Endothelial cell of umbilical vein (primary cell): ENCODE data around the gene METRNL. TPM values are rescaled to one million over a fixed set of nuclear protein-coding genes. Genes with fewer than 3 reads are reported as not detected.
"Not testable (repeated sequence)": the region's sequence is repeated elsewhere in the genome, so short reads cannot be mapped to it uniquely, and the experiment has no call there.

Experiments used
- BruUV-seq: library from RNA; stranded (reverse); fragments of 400-500 nt; replicated peaks from 2 replicates; lab custom pipeline; 2021; lab: Mats Ljungman, UMichigan
- CTCF ChIA-PET: fragments of 300-600, 350-600 bp; sonication (Branson Sonifier 250); formaldehyde crosslinking; loops from one replicate; lab custom pipeline; 2021; ENCODE audit warnings: antibody characterized with exemption, inconsistent platforms; lab: Charles Lee
- POLR2A ChIA-PET: fragments of 300-600, 350-600 bp; sonication (Branson Sonifier 250); formaldehyde crosslinking; loops from one replicate; lab custom pipeline; 2021; ENCODE audit warnings: antibody characterized with exemption, inconsistent platforms; lab: Charles Lee
- DNase-seq: peaks from one replicate; pipeline ENCODE4 v3.0.0-alpha.2; 2011; ENCODE audit warnings: low read depth, low spot score
- FAIRE-seq: peaks from 2 replicates; lab custom pipeline; 2011; peaks lifted over from hg19 to GRCh38; lab: Jason Lieb, UNC
- H2AFZ ChIP-seq: 2 replicates; pipeline ENCODE4 v1.6.0; 2012; ENCODE audit warnings: low read depth, low read length, control low read depth, inconsistent platforms
- H3K27ac ChIP-seq: 2 replicates; pipeline ENCODE4 v1.5.1; 2011; ENCODE audit warnings: low read depth, mild to moderate bottlenecking, control low read depth, low read length, moderate library complexity; ENCODE audit not compliant: insufficient read depth
- H3K27me3 ChIP-seq, 2 experiments: 2 replicates each; pipeline versions ENCODE4 v1.6.0 to v1.6.1; 2011; ENCODE audit warnings: low read length in 2 of 2, mixed read lengths in 1 of 2; ENCODE audit not compliant: control insufficient read depth in 2 of 2, insufficient read depth in 2 of 2
- H3K36me3 ChIP-seq, 2 experiments: 2 replicates in 1 of 2; 3 replicates in 1 of 2; pipeline ENCODE4 v1.5.1; 2011; ENCODE audit warnings: low read length in 2 of 2, mild to moderate bottlenecking in 1 of 2, moderate library complexity in 1 of 2; ENCODE audit not compliant: control insufficient read depth in 2 of 2, insufficient read depth in 2 of 2; ENCODE audit errors: extremely low read depth in 1 of 2
- H3K4me1 ChIP-seq: 3 replicates; pipeline ENCODE4 v1.5.1; 2011; ENCODE audit warnings: mild to moderate bottlenecking, low read length; ENCODE audit not compliant: control insufficient read depth, insufficient read depth; ENCODE audit errors: extremely low read depth
- H3K4me2 ChIP-seq: 2 replicates; pipeline ENCODE4 v1.6.1; 2011; ENCODE audit warnings: low read length, control low read depth, mixed read lengths; ENCODE audit not compliant: insufficient read depth
- H3K4me3 ChIP-seq, 3 experiments: fragments of 200-600 bp in 1 of 3; sonication (generic), shearing (Covaris generic) in 1 of 3; replicated peaks in 1 of 3; 2 replicates each; pipeline ENCODE4 v1.5.1; 2011 to 2016; ENCODE audit warnings: control low read depth in 3 of 3, low read length in 3 of 3, mild to moderate bottlenecking in 2 of 3, inconsistent platforms in 1 of 3, low read depth in 1 of 3, moderate library complexity in 1 of 3; ENCODE audit not compliant: insufficient read depth in 1 of 3
- H3K79me2 ChIP-seq: 2 replicates; pipeline ENCODE4 v1.6.0; 2012; ENCODE audit warnings: low read length, inconsistent platforms; ENCODE audit not compliant: control insufficient read depth, insufficient read depth
- H3K9ac ChIP-seq: replicated peaks from 2 replicates; pipeline ENCODE3; 2011; ENCODE audit warnings: low read length, control low read depth; ENCODE audit not compliant: insufficient read depth; ENCODE audit errors: extremely low read depth
- H3K9me1 ChIP-seq: replicated peaks from 3 replicates; pipeline ENCODE4 v1.6.0; 2011; ENCODE audit warnings: mild to moderate bottlenecking, low read length; ENCODE audit not compliant: control insufficient read depth, insufficient read depth; ENCODE audit errors: extremely low read depth
- H3K9me3 ChIP-seq: replicated peaks from 2 replicates; pipeline ENCODE4 v1.5.1; 2012; ENCODE audit warnings: low read length, inconsistent platforms; ENCODE audit not compliant: control insufficient read depth, insufficient read depth
- H4K20me1 ChIP-seq: replicated peaks from 2 replicates; pipeline ENCODE3; 2011; ENCODE audit warnings: mild to moderate bottlenecking, low read length; ENCODE audit not compliant: control insufficient read depth, insufficient read depth; ENCODE audit errors: extremely low read depth
- CTCF ChIP-seq, 2 donors: IDR thresholded peaks; 1 replicate in 1 of 2; 2 replicates in 1 of 2; pipeline ENCODE4 v1.5.1; 2011; ENCODE audit warnings: low read length in 2 of 2, mild to moderate bottlenecking in 2 of 2, moderate library complexity in 2 of 2, control low read depth in 1 of 2, inconsistent platforms in 1 of 2, low read depth in 1 of 2; ENCODE audit not compliant: insufficient read depth in 1 of 2; ENCODE audit errors: extremely low read depth in 1 of 2
- EZH2 ChIP-seq: IDR thresholded peaks from 2 replicates; pipeline ENCODE4 v1.6.1; 2012; ENCODE audit warnings: borderline replicate concordance, low read depth, mild to moderate bottlenecking, moderate library complexity, low read length, inconsistent platforms; ENCODE audit not compliant: severe bottlenecking
- FOS ChIP-seq: IDR thresholded peaks from 2 replicates; pipeline ENCODE4 v1.6.1; 2011; ENCODE audit warnings: mild to moderate bottlenecking, low read length, moderate library complexity, borderline replicate concordance; ENCODE audit not compliant: insufficient read depth
- GATA2 ChIP-seq: IDR thresholded peaks from 2 replicates; pipeline ENCODE4 v1.7.0; 2011; ENCODE audit warnings: low read depth, mild to moderate bottlenecking, moderate library complexity, mixed read lengths, low read length; ENCODE audit not compliant: insufficient read length, insufficient read depth
- JUN ChIP-seq: IDR thresholded peaks from 2 replicates; pipeline ENCODE4 v1.6.1; 2011; ENCODE audit warnings: borderline replicate concordance, low read depth; ENCODE audit not compliant: insufficient read length, insufficient read depth
- MAX ChIP-seq: IDR thresholded peaks from 2 replicates; pipeline ENCODE4 v1.6.1; 2011; ENCODE audit not compliant: insufficient read depth, insufficient read length
- POLR2A ChIP-seq: IDR thresholded peaks from 2 replicates; pipeline ENCODE4 v1.6.1; 2012; ENCODE audit warnings: low read depth, mild to moderate bottlenecking, control low read depth, low read length
- POLR2AphosphoS5 ChIP-seq: IDR thresholded peaks from 2 replicates; pipeline ENCODE4 v1.6.1; 2012; ENCODE audit warnings: low read depth, mild to moderate bottlenecking, control low read depth, low read length, moderate library complexity; ENCODE audit not compliant: insufficient read depth
- dilution Hi-C: fragments of 300-500 bp; cut with MboI; formaldehyde crosslinking; loops from one replicate; pipeline ENCODE4 v1.15.0; 2019; ENCODE audit warnings: low sequenced_read_pairs; ENCODE audit not compliant: extremely low pct_ligation_motif_present
- intact Hi-C: fragments of 100-400 bp; cut with micrococcal nuclease; formaldehyde crosslinking; loops from one replicate; pipeline ENCODE4 v1.10.0; 2022
- polyA plus RNA-seq, 4 experiments: library from polyadenylated mRNA; depleted of rRNA in 3 of 4; stranded (reverse) in 3 of 4; unstranded in 1 of 4; fragments of >200 nt; gene quantifications; 2 replicates each; pipeline versions ENCODE4 v1.2.1 to v1.2.3, GENCODE V29; 2011 to 2012; ENCODE audit warnings: missing spikeins in 1 of 4
- total RNA-seq: library from RNA; stranded (reverse); gene quantifications from 2 replicates; pipeline ENCODE4 v1.2.3, GENCODE V29; 2021

The METRNL gene
- total and polyA plus RNA-seq, 2 donors (not counting 3 experiments of a cell fraction or from before 2014, with no cell fraction given), result 29.5 to 54.4 TPM

GRCh38 chr17:83042522-83043158 lies 36.8 kb upstream of the METRNL start:
- H4K20me1 ChIP-seq, result no peaks in the 10 kb centered on the region
- no peaks in the 10 kb centered on the region for H3K9me1 ChIP-seq
- no peak overlapping the region for H3K9ac ChIP-seq
- DNase-seq (no peak), FAIRE-seq (no peak)
- no peak overlapping the region for H2AFZ ChIP-seq
- no peaks in the 10 kb centered on the region for H3K27me3 ChIP-seq
- no peaks in the 10 kb centered on the region for H3K36me3 ChIP-seq
- ChIA-PET CTCF (no interaction called here), POLR2A (no interaction called here)
- no peak overlapping the region for H3K4me3 ChIP-seq
- H3K79me2 ChIP-seq, result peaks cover 2% of the 10 kb centered on the region
- H3K27ac ChIP-seq, result no peak overlapping the region
- dilution Hi-C loops, result no loop called here
- no peaks in the 10 kb centered on the region for H3K4me1 ChIP-seq
- H3K4me2 ChIP-seq, result no peak overlapping the region
- intact Hi-C loops, result no loop called here
- no peaks in the 10 kb centered on the region for H3K9me3 ChIP-seq
- TF ChIP-seq EZH2 (no peak), JUN (no peak), FOS (no peak), POLR2AphosphoS5 (no peak), POLR2A (no peak), CTCF (IDR thresholded peaks at IDR 0.05; ENCODE audit: extremely low read depth in 1 of 2, insufficient read depth in 1 of 2, low read depth in 1 of 2, low read length in 2 of 2) (no peak), GATA2 (no peak), MAX (no peak)
- BruUV-seq, result no TSS peak

GRCh38 chr17:83044479-83044878 lies 34.9 kb upstream of the METRNL start:
- H3K9me1 ChIP-seq, H3K27ac ChIP-seq, H3K4me3 ChIP-seq, H3K4me2 ChIP-seq, FAIRE-seq, dilution Hi-C loops, POLR2A ChIA-PET, H3K27me3 ChIP-seq, H3K79me2 ChIP-seq, H3K4me1 ChIP-seq, intact Hi-C loops, BruUV-seq, H2AFZ ChIP-seq, CTCF ChIA-PET, H3K9me3 ChIP-seq, DNase-seq, H4K20me1 ChIP-seq, H3K9ac ChIP-seq, H3K36me3 ChIP-seq: not testable (repeated sequence)
